Measurements from ENCODE around the gene CEP72.

- TF ChIP-seq ARNT (IDR thresholded peaks at IDR 0.05) (no peak), SUZ12 (IDR thresholded peaks at IDR 0.05) (no peak), L3MBTL2 (conservative IDR thresholded peaks at IDR 0.05) (no peak), ELF4 (IDR thresholded peaks at IDR 0.05) (no peak), HDGF (IDR thresholded peaks at IDR 0.05; ENCODE audit: borderline replicate concordance) (no peak), LEF1 (IDR thresholded peaks at IDR 0.05; ENCODE audit: borderline replicate concordance) (no peak), BHLHE40 (IDR thresholded peaks at IDR 0.05; ENCODE audit: borderline replicate concordance) (no peak), SP1 (IDR thresholded peaks at IDR 0.05) (no peak), ZNF384 (IDR thresholded peaks at IDR 0.05) (no peak)
Measured at GRCh38 chr5:657570-657969, 45.4 kb downstream of the CEP72 start.
